Adipose tissue (tissue), 3 donors: ENCODE measurements around the gene PRAMEF17. TPM values are rescaled to one million over a fixed set of nuclear protein-coding genes. Genes with fewer than 3 reads are reported as not detected.
"Not testable (repeated sequence)": the region's sequence is repeated elsewhere in the genome, so short reads cannot be mapped to it uniquely, and the experiment has no call there.

Experiments
- H3K27ac ChIP-seq: one replicate; pipeline ENCODE4 v1.5.1; 2013; ENCODE audit warnings: low read depth, low read length
- WGBS, 3 donors: extraction: QIAGEN DNeasy Blood & Tissue Kit; methylation state at CpG; one replicate each; pipeline ENCODE4 v1.1.7; 2013; 5-methylcytosine and 5-hydroxymethylcytosine counted together
- polyA plus RNA-seq, 3 donors: library from polyadenylated mRNA; stranded (reverse); fragments of 200-250 nt; gene quantifications; one replicate each; pipeline ENCODE4 v1.2.3, GENCODE V29; 2013
- donor health status: healthy with polysubstance abuse.
- donor health status: Bipolar disorder and iron deficiency.
- donor health status: healthy.

The PRAMEF17 gene, protein sequence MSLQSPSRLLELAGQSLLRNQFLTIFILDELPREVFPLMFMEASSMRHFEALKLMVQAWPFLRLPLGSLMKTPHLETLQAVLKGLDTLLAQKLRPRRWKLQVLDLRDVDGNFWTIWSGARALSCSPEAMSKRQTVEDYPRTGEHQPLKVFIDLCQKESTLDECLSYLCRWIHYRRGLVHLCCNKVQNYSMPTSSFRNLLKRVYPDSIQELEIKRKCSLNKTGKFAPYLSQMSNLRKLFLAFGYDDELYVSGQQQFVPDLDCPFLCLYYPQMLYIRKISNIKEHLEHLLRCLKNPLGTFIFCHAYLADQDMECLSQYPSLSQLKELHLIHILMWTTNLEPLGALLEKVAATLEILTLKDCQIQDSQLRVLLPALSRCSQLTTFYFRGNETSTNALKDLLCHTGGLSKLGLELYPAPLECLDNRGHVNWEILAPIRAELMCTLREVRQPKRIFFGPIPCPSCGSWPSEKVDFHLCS
- not detected for polyA plus RNA-seq

DNA sequence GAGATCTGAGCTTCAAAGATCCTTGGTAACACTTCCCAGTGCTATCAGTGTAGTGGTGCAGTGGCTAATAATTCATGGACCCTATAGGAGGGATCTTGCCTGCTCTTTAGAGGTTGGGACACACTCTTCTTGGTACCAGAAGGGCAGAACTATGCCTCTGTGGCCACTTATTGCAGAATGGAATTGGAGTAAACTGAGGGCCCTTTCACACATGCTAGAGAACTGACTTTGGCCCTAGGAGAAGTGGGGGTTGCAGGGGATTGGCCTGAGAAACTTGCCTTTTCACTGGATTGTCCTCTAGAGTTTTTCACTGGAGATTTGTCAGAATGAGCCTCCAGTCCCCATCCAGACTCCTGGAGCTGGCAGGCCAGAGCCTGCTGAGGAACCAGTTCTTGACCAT lies at the start of gene PRAMEF17:
PRAMEF17 (plus strand) TSS at position 301 of the 400 bp plus-strand sequence; CDS start at position 327, 26 bp downstream.
- not testable (repeated sequence) for H3K27ac ChIP-seq

DNA sequence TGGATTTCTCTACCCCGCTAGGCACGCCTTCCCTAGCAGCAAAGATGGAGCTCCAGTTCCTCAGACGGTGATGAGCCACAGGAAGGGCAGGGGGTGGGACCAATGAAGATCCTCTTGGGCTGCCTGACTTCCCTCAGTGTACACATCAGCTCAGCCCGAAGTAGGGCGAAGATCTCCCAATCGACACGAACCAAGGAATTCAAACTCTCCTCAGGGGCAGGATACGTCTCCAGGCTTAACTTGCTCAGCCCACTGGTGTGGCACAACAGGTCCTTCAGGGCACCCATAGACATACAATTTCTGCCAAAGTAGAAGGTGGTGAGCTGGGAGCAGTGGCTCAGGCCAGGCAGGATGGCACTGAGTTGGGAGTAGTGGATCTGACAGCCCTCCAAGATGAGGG lies 46.9 kb upstream of the PRAMEF17 start:
- not testable (repeated sequence) for H3K27ac ChIP-seq
- 67 to 92% (median 84%) methylated on average over 8 of the region's 8 CpGs for WGBS, 3 donors

DNA sequence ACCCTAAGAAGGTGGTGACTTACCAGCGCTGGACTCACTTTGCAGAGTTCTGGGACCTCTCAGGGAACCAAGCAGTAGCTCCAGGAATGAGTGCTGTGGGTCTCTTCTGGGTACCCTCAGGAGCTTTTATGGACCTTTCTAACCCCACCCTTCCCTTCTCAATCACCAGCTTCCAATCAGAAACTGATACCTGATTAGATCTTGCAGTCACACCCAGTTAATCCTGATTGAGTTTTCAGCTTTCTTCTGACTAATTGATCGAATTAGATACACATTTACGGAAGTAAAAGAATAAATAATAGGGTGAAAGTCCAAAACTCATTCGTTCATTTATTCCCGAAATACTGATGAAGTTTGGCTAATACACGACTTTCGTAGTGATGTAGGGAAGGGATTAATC lies 42.4 kb upstream of the PRAMEF17 start, which contains the start of gene PRAMEF14:
PRAMEF14 (minus strand) TSS at position 101 of the 400 bp plus-strand sequence. CDS start 1,820 bp downstream, outside the sequence.
- H3K27ac ChIP-seq, result not testable (repeated sequence)
- WGBS, 3 donors, result 47 to 79% (median 74%) methylated on average over 7 of the region's 7 CpGs

DNA sequence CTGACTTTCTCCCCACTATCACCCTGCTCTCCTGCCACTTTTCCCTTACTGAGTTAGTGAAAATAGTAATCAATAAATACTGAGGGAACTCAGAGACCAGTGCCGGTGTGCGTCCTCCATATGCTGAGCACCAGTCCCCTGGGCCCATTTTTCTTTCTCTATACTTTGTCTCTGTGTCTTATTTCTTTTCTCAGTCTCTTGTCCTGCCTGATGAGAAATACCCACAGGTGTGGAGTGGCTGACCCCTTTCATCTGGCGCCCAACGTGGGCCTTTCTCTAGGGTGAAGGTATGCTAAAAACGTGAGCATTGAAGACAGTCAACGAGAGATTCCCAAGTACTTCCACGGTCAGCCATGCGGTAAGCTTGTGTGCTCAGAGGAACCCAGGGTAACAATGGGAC lies 36.0 kb upstream of the PRAMEF17 start:
- 83 to 92% (median 90%) methylated on average over 6 to 8 of the region's 8 CpGs for WGBS, 3 donors
- H3K27ac ChIP-seq, result not testable (repeated sequence)

DNA sequence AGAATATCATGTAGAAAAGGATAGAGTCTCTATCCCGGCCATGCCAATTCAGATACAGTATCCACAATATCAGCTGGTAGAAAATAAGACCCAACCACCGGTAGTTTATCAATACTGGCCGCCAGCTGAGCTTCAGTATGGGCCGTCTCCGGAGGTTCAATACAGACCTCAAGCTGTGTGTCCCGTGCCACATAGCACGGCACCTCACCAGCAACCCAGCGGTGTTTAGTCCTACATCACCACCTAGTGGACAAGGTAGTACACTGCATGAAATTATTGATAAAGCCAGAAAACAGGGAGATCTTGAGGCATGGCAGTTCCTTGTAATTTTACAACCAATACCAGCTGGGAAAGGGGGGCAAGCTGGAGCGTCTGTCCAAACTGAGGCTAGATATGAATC lies 35.0 kb upstream of the PRAMEF17 start:
- 11 to 13% methylated on average over 1 to 2 of the region's 9 CpGs; no CpG with 5 or more reads in 1 of the 3 donors for whole genome bisulfite sequencing, 3 donors
- not testable (repeated sequence) for H3K27ac ChIP-seq

DNA sequence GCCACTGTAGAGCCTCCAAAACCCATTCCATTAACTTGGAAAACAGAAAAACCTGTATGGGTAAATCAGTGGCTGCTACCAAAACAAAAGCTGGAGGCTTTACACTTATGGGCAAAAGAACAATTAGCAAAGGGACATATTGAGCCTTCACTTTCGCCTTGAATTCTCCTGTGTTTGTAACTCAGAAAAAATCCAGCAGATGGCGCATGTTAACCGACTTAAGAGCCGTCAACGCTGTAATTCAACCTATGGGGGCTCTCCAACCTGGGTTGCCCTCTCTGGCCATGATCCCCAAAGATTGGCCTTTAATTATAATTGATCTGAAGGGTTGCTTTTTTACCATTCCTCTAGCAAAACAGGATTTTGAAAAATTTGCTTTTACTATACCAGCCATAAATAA lies 32.7 kb upstream of the PRAMEF17 start:
- WGBS, 3 donors, result 1 to 3% (median 2%) methylated on average over 5 of the region's 5 CpGs
- not testable (repeated sequence) for H3K27ac ChIP-seq

DNA sequence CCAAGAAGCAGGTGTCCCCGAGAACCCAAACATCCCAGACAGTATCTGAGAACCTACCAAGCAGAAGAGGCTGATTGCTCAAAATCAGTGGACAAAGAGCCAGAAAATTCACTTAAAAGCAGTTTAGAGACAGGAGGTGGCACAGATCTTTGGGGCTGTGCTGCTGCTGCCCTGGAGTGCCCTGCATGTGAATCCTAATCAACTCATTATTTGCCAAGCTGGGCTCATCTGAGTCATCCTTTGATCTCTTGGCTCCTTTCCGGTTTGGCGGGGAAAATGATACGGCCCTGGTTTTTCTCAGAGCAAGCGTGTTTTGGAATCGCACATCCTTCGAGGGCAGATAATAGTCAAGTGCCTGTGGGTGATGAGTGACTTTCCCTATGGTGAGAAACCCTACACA lies 27.1 kb upstream of the PRAMEF17 start:
- H3K27ac ChIP-seq, result not testable (repeated sequence)
- WGBS, 3 donors, result 86 to 88% methylated on average over 1 of the region's 7 CpGs; no CpG with 5 or more reads in 1 of the 3 donors

DNA sequence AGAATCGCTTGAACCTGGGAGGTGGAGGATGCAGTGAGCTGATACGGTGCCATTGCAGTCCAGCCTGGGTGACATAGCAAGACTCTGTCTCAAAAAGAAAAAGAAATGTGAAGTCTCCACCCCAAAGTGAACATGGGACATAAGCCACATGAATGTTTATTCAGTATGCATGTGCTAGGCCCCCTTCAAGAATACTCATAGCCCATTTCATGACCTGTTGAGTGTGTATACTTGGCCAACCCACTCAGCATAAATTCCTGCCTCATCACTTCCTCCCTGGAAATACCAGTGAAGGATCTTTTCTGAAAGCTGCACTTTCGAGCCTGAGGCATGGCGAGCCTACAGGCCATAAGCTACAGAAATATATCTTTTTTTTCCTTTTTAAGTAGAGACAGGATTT lies 24.5 kb upstream of the PRAMEF17 start:
- not testable (repeated sequence) for H3K27ac ChIP-seq
- 57 to 71% (median 67%) methylated on average over 2 of the region's 4 CpGs for WGBS, 3 donors

DNA sequence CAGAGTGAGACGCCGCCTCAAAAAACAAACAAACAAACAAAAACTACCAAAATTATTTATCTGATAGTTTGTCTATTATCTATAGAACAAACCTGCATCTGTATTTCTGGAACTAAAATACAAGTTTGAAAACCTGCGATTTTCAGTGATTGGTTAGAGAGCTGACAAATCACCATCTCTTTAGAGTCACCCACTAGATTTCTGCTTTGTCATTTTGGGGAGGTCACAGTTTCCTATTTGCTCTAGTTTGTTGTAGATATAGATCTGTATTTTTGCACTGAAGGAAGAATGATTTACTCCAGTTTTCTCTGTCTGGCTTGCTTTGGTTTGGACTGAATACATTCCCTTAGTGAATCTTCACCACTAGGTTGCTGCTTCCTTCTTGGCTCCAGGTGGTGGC lies 22.9 kb upstream of the PRAMEF17 start:
- 81 to 89% (median 86%) methylated on average over 3 of the region's 3 CpGs for WGBS, 3 donors
- H3K27ac ChIP-seq, result not testable (repeated sequence)

DNA sequence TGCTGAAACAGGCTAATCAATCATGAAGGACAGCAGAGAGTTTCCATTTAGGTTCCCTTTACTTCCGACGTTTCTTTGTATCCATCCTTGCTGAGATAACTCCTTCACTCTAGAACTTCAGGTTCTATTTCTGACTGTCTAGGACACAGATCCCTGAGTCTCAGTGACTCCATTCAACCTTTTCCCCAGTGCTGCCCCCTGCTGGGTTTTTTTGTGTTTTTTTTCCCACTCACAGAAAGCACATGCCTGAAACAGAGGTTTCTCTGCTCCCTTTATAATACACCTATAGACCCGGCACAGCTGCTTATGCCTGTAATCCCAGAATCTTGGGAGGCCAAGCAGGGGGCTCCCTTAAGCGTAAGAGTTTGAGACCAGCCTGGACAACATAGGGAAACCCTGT lies 20.9 kb upstream of the PRAMEF17 start:
- WGBS, 3 donors, result 66 to 69% (median 68%) methylated on average over 3 of the region's 4 CpGs
- H3K27ac ChIP-seq, result not testable (repeated sequence)

DNA sequence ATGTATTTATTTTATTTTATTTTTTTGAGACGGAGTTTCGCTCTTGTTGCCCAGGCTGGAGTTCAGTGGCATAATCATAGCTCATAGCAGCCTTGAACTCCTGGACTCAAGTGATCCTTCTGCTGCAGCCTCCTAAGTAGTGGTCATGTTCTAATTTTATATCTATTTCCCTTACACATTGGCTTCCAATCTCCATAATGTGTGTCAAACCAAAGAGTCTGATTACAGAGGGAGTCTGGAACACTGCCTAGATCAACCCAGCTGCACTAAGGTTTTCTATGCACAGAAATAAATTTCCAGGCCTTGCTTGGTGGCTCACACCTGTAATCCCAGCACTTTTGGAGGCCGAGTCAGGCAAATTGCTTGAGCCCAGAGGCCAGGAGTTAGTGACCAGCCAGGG lies 10.4 kb upstream of the PRAMEF17 start:
- H3K27ac ChIP-seq, result not testable (repeated sequence)
- WGBS, 3 donors, result 74 to 90% (median 84%) methylated on average over 3 of the region's 3 CpGs

DNA sequence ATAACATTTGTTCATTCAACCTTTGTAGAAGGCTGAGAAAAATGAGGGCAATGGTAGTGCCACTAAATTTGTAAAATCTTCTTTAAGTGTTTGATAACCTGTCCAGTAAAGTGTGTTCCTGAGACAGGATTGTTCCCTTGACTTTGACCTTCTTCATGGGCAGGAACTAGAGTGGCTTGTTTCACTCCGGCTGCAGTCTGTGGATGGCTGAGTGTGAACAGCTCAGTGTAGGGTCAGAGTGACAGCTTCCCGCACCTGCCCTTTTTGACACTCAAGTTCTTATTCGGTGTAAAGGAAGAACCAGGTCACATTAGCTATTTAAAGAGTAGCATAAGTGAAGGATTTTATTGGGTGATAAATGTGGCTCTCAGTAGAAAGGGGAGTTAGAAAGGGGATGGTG lies 9.1 kb upstream of the PRAMEF17 start:
- WGBS, 3 donors, result 80 to 86% (median 81%) methylated on average over 3 of the region's 3 CpGs
- H3K27ac ChIP-seq, result not testable (repeated sequence)

DNA sequence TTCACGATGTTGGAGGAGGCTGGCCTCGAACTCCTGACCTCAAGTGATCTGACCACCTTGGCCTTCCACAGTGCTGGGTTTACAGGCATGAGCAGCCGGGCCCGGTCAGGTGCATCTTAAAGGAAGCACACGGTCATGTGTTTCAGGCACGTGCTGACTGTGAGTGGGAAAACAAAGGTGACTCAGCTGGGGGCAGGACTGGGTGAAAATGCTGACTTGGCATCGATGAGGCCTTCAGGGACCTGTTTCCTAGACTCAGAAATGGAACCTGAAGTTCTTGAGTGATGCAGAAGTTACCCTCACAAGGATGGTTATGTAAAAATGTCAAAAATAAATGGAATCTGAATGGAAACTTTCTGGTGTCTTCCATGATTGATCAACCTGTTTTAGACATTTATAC lies 3.6 kb downstream of the PRAMEF17 start:
- H3K27ac ChIP-seq, result not testable (repeated sequence)
- 71 to 79% (median 72%) methylated on average over 7 of the region's 7 CpGs for WGBS, 3 donors

DNA sequence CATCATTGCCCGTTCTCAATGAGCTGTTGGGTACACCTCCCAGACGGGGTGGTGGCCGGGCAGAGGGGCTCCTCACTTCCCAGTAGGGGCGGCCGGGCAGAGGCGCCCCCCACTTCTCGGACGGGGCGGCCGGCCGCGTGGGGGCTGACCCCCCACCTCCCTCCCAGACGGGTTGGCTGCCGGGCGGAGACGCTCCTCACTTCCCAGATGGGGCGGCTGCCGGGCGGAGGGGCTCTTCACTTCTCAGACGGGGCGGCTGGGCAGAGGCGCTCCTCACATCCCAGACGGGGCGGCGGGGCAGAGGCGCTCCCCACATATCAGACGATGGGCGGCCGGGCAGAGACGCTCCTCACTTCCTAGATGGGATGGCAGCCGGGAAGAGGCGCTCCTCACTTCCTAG lies 5.3 kb downstream of the PRAMEF17 start:
- WGBS, 3 donors, result 92 to 94% (median 94%) methylated on average over 26 to 27 of the region's 32 CpGs
- H3K27ac ChIP-seq, result not testable (repeated sequence)

DNA sequence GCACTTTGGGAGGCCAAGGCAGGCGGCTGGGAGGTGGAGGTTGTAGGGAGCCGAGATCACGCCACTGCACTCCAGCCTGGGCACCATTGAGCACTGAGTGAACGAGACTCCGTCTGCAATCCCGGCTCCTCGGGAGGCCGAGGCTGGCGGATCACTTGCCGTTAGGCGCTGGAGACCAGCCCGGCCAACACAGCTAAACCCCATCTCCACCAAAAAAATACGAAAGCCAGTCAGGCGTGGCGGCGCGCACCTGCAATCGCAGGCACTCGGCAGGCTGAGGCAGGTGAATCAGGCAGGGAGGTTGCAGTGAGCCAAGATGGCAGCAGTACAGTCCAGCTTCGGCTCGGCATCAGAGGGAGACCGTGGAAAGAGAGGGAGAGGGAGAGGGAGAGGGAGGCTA lies 5.9 kb downstream of the PRAMEF17 start:
- WGBS, 3 donors, result 92 to 96% (median 96%) methylated on average over 16 to 22 of the region's 22 CpGs

DNA sequence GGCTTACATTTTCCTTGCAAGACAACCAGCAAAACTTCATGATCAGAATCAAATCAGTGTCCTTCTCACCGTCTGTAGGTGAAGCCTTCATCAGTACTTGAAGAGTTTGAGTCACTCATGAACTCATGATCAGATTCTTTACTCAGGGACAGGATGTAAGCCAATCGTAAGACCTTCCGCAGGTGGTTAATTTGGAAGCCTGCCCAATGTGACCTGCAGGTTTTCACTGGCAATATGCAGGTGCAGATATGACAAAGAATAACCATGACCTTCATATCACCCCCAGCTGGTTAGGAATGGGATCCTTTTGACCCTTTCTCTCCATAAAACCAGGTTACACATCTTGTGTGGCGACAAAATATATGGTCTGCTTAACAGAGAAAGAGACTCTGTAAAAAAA lies 18.4 kb downstream of the PRAMEF17 start:
- H3K27ac ChIP-seq, result no peak overlapping the region
- WGBS, 3 donors, result 64 to 82% (median 74%) methylated on average over 4 of the region's 4 CpGs

More for the DNA sequence above, 5.9 kb downstream of the PRAMEF17 start:
- H3K27ac ChIP-seq, result not testable (repeated sequence)

DNA sequence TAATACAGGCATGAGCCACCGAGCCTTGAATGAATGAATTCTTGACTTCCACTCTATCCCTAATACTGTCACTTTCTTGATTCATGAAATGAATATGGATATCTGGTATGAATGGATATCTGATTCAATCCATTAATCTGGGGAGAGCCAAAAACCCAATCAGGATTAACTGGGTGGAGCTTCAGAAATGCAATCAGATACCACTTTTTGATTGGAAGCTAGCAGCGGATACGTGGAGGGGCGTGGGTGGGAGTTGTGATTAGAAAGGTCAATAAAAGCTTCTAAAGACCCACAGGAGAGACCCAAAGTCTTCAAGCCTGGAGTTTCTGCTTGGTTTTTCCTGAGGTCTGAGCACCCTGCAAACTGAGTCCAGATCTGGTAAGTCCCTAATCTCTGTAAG lies 20.7 kb downstream of the PRAMEF17 start, which contains the start of gene PRAMEF20:
PRAMEF20 (plus strand) TSS at position 301 of the 400 bp plus-strand sequence. CDS start 5,905 bp downstream, outside the sequence.
- WGBS, 3 donors, result 64 to 95% (median 89%) methylated on average over 4 of the region's 4 CpGs

DNA sequence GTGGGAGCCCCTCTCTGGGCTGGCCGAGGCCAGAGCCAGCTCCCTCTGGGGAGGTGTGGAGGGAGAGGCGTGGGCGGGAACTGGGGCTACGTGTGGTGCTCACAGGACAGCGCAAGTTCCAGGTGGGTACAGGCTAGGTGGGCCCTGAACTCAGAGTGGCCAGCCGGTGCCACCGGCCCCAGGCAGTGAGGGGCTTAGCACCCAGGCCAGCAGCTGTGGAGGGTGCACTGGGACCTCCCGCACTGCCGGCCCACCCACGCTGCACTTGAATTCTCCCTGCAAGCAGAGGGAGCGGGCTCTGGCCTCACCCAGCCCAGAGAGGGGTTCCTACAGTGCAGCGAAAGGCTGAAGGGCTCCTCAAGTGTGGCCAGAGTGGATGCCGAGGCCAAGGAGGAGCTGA lies 41.1 kb downstream of the PRAMEF17 start:
- WGBS, 3 donors, result 91 to 95% (median 94%) methylated on average over 13 of the region's 13 CpGs
- no peak overlapping the region for H3K27ac ChIP-seq

More for the DNA sequence above, 20.7 kb downstream of the PRAMEF17 start, which contains the start of gene PRAMEF20:
- not testable (repeated sequence) for H3K27ac ChIP-seq

DNA sequence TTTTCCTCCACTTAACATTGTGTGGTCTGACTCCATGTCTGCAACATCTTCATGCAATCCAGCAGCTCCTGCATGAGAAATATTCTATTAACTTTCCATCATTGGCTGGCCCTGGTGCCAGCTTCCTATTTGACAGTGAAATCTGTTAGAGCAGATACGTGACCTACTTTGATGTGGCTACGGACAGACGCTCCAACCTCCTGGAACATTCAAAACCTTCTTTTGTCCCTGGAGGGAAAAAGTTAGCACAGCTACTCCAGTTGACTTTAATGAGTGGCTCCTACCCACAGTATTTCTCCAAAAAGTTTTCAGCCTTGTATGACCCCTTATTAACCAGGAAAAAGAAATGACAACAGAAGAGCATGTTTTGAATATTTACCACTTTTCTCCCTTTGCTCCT lies 42.8 kb downstream of the PRAMEF17 start:
- 46 to 72% (median 69%) methylated on average over 3 of the region's 3 CpGs for WGBS, 3 donors
- no peak overlapping the region for H3K27ac ChIP-seq
